ENCODE measurements around the gene HOXC9. TPM values are rescaled to one million over a fixed set of nuclear protein-coding genes. Genes with fewer than 3 reads are reported as not detected.

Gene HOXC9
- total RNA-seq, 1 experiment from 2014 or later, result 11.3 TPM

DNA sequence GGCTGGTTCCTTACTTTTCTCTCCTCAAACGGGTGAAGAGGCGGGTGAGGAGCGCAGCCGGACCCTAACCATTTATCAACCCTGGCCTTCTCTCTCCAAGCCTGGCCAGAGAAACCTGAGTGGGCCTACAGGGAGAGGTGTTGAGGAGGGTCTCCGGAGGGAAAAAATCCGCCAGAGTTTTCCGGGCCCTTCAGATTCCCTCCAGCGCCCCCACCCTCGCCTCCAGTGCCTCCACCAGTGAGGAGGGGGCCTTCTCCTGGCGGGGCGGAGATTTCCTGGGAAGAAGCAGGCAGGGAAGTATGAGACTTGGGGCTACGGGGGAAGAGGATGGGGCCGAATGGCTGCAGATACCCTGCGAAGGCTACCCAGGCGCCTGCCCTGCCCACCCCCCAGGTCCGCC, 31.5 kb downstream of the HOXC9 start:
- no peak overlapping the region for H3K9ac ChIP-seq (ENCODE audit: low read length)
- H4K20me1 ChIP-seq (ENCODE audit: insufficient read depth), result no peaks in the 10 kb centered on the region
- H3K9me2 ChIP-seq (ENCODE audit: insufficient read depth), result no peaks in the 10 kb centered on the region
- no peaks in the 10 kb centered on the region for H3K79me2 ChIP-seq (ENCODE audit: insufficient read depth, low read length)
- POLR2A ChIA-PET, result no interaction called here
- no peak overlapping the region for H3K27ac ChIP-seq (ENCODE audit: low read depth, low read length)
- CTCF ChIA-PET, result interaction anchor here (0.6 to 3.5 kb wide), 9 partner anchors 9 to 249 kb away, joined by 3 to 43 read pairs (median 9); partner anchors contain the start of genes HNRNPA1 and HOXC10
- no TSS peak for BruUV-seq (replicated peaks)
- RAD21 ChIA-PET (ENCODE audit: low non-redundant PET in 1 of 2, low total read pairs in 2 of 2, uncharacterized antibody in 2 of 2, unreplicated experiment in 2 of 2), result interaction anchor here (1.6 to 3.0 kb wide), 2 partner anchors 107 to 170 kb away, joined by 9 to 12 read pairs; no protein-coding TSS in a partner anchor
- H3K9me3 ChIP-seq (ENCODE audit: control insufficient read depth in 1 of 2, insufficient read depth in 1 of 2, low read depth in 1 of 2, low read length in 2 of 2), result no peaks in the 10 kb centered on the region
- H2AFZ ChIP-seq (ENCODE audit: low read depth, low read length, poor library complexity, severe bottlenecking), result no peak overlapping the region
- no peak overlapping the region for H3K4me2 ChIP-seq (ENCODE audit: low read length)
- no peaks in the 10 kb centered on the region for H3K27me3 ChIP-seq (ENCODE audit: insufficient read depth, low read length)
- intact Hi-C loops (cut with micrococcal nuclease), result loop anchor here (5.0 kb wide), 1 partner anchor 106 kb away; no protein-coding TSS in a partner anchor
- TF ChIP-seq EZH2phosphoT487 (IDR thresholded peaks at IDR 0.05; ENCODE audit: borderline replicate concordance), result no peak
- TF ChIP-seq, protein P1, sequence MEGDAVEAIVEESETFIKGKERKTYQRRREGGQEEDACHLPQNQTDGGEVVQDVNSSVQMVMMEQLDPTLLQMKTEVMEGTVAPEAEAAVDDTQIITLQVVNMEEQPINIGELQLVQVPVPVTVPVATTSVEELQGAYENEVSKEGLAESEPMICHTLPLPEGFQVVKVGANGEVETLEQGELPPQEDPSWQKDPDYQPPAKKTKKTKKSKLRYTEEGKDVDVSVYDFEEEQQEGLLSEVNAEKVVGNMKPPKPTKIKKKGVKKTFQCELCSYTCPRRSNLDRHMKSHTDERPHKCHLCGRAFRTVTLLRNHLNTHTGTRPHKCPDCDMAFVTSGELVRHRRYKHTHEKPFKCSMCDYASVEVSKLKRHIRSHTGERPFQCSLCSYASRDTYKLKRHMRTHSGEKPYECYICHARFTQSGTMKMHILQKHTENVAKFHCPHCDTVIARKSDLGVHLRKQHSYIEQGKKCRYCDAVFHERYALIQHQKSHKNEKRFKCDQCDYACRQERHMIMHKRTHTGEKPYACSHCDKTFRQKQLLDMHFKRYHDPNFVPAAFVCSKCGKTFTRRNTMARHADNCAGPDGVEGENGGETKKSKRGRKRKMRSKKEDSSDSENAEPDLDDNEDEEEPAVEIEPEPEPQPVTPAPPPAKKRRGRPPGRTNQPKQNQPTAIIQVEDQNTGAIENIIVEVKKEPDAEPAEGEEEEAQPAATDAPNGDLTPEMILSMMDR (IDR thresholded peaks at IDR 0.05 in 2 of 3, conservative IDR thresholded peaks at IDR 0.05 in 1 of 3; ENCODE audit: borderline replicate concordance in 1 of 3, insufficient read depth in 1 of 3, low read depth in 2 of 3, low read length in 2 of 3), result no peak
- no peak for TF ChIP-seq EZH2 (IDR thresholded peaks at IDR 0.05)
- no peak for TF ChIP-seq POLR2A (IDR thresholded peaks at IDR 0.05; ENCODE audit: borderline replicate concordance, extremely low read depth, insufficient read depth, insufficient read length)
- TF ChIP-seq YY1 (IDR thresholded peaks at IDR 0.05; ENCODE audit: extremely low read depth, insufficient replicate concordance, low read depth, low read length), result no peak
- TF ChIP-seq, protein P2, sequence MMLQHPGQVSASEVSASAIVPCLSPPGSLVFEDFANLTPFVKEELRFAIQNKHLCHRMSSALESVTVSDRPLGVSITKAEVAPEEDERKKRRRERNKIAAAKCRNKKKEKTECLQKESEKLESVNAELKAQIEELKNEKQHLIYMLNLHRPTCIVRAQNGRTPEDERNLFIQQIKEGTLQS (IDR thresholded peaks at IDR 0.05), result no peak
- no peak for TF ChIP-seq CBX3 (IDR thresholded peaks at IDR 0.05; ENCODE audit: low read depth)
- TF ChIP-seq ELF1 (IDR thresholded peaks at IDR 0.05; ENCODE audit: borderline replicate concordance, low read depth), result no peak
- no peak for TF ChIP-seq ZFX (IDR thresholded peaks at IDR 0.05)
- TF ChIP-seq, protein P3, sequence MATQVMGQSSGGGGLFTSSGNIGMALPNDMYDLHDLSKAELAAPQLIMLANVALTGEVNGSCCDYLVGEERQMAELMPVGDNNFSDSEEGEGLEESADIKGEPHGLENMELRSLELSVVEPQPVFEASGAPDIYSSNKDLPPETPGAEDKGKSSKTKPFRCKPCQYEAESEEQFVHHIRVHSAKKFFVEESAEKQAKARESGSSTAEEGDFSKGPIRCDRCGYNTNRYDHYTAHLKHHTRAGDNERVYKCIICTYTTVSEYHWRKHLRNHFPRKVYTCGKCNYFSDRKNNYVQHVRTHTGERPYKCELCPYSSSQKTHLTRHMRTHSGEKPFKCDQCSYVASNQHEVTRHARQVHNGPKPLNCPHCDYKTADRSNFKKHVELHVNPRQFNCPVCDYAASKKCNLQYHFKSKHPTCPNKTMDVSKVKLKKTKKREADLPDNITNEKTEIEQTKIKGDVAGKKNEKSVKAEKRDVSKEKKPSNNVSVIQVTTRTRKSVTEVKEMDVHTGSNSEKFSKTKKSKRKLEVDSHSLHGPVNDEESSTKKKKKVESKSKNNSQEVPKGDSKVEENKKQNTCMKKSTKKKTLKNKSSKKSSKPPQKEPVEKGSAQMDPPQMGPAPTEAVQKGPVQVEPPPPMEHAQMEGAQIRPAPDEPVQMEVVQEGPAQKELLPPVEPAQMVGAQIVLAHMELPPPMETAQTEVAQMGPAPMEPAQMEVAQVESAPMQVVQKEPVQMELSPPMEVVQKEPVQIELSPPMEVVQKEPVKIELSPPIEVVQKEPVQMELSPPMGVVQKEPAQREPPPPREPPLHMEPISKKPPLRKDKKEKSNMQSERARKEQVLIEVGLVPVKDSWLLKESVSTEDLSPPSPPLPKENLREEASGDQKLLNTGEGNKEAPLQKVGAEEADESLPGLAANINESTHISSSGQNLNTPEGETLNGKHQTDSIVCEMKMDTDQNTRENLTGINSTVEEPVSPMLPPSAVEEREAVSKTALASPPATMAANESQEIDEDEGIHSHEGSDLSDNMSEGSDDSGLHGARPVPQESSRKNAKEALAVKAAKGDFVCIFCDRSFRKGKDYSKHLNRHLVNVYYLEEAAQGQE (IDR thresholded peaks at IDR 0.05; ENCODE audit: low read depth), result no peak
- TF ChIP-seq TCF7L2 (IDR thresholded peaks at IDR 0.05; ENCODE audit: borderline replicate concordance, extremely low read depth, insufficient read depth, insufficient read length), result no peak
- TF ChIP-seq, protein P4, sequence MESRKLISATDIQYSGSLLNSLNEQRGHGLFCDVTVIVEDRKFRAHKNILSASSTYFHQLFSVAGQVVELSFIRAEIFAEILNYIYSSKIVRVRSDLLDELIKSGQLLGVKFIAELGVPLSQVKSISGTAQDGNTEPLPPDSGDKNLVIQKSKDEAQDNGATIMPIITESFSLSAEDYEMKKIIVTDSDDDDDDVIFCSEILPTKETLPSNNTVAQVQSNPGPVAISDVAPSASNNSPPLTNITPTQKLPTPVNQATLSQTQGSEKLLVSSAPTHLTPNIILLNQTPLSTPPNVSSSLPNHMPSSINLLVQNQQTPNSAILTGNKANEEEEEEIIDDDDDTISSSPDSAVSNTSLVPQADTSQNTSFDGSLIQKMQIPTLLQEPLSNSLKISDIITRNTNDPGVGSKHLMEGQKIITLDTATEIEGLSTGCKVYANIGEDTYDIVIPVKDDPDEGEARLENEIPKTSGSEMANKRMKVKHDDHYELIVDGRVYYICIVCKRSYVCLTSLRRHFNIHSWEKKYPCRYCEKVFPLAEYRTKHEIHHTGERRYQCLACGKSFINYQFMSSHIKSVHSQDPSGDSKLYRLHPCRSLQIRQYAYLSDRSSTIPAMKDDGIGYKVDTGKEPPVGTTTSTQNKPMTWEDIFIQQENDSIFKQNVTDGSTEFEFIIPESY (IDR thresholded peaks at IDR 0.05; ENCODE audit: extremely low read depth, insufficient replicate concordance, low read length), result no peak
- TF ChIP-seq POLR2AphosphoS5 (IDR thresholded peaks at IDR 0.05; ENCODE audit: low read depth, low read length), result no peak
- no peak for TF ChIP-seq CEBPB (IDR thresholded peaks at IDR 0.05; ENCODE audit: low read depth)
- TF ChIP-seq, protein P5, sequence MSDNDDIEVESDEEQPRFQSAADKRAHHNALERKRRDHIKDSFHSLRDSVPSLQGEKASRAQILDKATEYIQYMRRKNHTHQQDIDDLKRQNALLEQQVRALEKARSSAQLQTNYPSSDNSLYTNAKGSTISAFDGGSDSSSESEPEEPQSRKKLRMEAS (IDR thresholded peaks at IDR 0.05), result no peak
- no peak for TF ChIP-seq JUND (IDR thresholded peaks at IDR 0.05)
- no peak for TF ChIP-seq SP1 (IDR thresholded peaks at IDR 0.05; ENCODE audit: low read depth)
- no peak for TF ChIP-seq RAD21 (IDR thresholded peaks at IDR 0.05; ENCODE audit: low read depth)
- no peak for TF ChIP-seq SRF (IDR thresholded peaks at IDR 0.05; ENCODE audit: low read depth)
- TF ChIP-seq ZNF274 (IDR thresholded peaks at IDR 0.05; ENCODE audit: low read depth, low read length), result no peak
- H3K4me1 ChIP-seq (ENCODE audit: control insufficient read depth in 1 of 2, insufficient read depth in 2 of 2, low read length in 2 of 2), result peaks cover 7 to 21% of the 10 kb centered on the region in 2 experiments
- no peaks in the 10 kb centered on the region for H3K36me3 ChIP-seq (ENCODE audit: control insufficient read depth in 1 of 2, insufficient read depth in 2 of 2, low read length in 2 of 2)
- no peak for ATAC-seq
- DNase-seq (ENCODE audit: low read depth, low spot score), result no peak
- H3K4me3 ChIP-seq (replicated peaks in 1 of 2; ENCODE audit: low read depth in 1 of 2, low read length in 2 of 2), result no peak overlapping the region

Data from HCT116 (cell line).